GM18951 (cell line): ENCODE results near the gene DTL.

Source experiments
- POLR2A ChIP-seq: IDR thresholded peaks from 4 replicates; pipeline ENCODE4 v1.6.1; 2011; ENCODE audit warnings: mild to moderate bottlenecking; ENCODE audit not compliant: insufficient read length, insufficient read depth; ENCODE audit errors: extremely low read depth
- in situ Hi-C: fragments of 300-500 bp; cut with MboI; formaldehyde crosslinking; loops from one replicate; pipeline ENCODE4 v1.12.0; 2022; ENCODE audit warnings: low sequenced_read_pairs, mixed read lengths, inconsistent platforms; ENCODE audit not compliant: unreplicated experiment

DTL gene

DNA sequence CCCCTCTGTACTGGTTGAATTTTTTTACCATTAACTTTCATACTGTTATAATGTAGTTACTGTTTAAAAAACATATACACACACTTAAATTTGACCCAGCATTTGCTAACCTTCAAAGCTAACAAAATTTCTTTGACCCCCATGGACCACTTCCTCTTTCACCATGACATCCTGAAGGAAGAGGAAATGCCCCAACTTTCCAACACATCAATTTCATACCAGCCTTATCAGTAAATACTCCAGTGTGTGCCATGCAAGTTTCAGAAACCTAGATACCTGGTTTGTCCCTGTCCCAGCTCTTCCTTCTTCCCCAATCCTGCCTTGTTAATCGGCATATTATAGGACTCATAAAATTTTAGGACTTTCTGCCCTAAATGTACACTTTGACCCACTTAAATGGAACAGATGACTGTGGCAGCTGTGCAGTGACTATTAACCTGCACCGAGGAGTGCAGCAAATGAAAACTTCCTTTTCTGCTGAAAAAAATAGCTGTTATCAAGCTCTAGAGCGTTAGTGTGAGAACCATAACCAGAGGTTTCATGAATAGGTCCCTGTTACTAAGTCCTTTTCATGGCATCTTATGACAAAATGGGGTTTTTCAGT lies 54.1 kb downstream of the DTL start:
- in situ Hi-C loops, result loop anchor here (10.0 kb wide), 1 partner anchor 365 kb away; no protein-coding TSS in a partner anchor

DNA sequence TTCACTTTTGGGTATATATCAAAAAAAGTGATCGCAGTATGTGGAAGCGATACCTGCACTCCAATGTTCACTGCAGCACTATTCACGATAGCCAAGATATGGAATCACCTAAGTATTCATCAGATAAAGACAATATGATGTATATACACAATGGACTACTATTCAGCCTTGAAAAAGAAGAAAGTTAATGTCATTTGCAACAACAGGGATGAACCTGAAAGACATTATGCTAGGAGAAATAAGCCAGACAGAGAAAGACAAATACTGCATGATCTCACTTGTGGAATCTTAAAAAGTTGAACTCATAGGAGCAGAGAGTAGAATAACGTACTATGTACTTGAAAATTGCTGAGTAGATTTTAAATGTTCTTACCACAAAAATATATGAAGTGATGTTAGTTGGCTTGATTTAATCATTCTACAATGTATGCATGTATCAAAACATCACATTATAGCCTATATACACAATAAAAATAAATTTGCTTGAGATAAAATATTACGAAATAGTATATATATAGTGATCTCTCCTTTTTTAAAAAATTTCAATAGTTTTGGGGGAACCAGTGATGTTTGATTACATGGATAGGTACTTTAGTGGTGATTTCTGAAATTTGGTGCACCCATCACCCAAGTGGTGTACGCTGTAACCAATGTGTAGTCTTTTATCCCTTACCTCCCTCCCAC lies 56.0 kb downstream of the DTL start:
- in situ Hi-C loops, result no loop called here
- TF ChIP-seq POLR2A, result no peak

More for the DNA sequence above, 54.1 kb downstream of the DTL start:
- TF ChIP-seq POLR2A, result no peak

DNA sequence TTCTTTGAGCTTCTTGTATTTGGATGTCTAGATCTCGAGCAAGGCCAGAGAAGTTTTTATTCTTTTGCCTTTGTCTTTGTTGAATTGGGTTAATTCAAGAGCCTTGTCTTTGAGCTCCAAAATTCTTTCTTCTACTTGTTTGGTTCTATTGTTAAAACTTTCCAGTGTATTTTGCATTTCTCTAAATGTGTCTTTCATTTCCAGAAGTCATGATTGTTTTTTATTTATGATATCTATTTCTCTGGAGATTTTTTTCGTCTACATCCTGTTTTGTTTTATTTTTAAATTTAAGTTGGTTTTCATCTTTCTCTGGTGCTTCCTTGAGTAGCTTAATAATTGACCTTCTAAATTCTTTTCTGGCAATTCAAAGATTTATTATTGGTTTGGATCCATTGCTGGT lies 61.8 kb downstream of the DTL start:
- in situ Hi-C loops, result no loop called here
- TF ChIP-seq POLR2A, result no peak

DNA sequence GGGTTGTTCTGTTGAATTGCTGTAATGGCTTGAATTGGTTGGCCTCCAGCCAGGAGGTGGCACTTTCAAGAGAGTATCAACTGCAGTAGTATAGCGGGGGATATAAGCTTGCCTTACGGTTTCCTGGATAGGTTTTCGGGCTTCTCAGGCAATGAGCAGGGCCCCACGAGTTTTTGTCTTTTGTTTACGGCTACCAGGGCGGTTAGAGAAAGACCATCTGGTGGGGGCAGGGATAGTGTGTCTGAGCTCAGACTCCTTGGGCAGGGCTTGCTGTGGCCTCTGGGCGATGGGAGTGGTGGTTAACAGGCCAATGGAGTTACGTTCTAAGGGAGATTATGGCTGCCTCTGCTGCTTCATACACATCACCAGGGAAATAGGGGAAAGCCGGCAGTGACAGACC lies 62.8 kb downstream of the DTL start:
- in situ Hi-C loops, result no loop called here
- TF ChIP-seq POLR2A, result no peak

DNA sequence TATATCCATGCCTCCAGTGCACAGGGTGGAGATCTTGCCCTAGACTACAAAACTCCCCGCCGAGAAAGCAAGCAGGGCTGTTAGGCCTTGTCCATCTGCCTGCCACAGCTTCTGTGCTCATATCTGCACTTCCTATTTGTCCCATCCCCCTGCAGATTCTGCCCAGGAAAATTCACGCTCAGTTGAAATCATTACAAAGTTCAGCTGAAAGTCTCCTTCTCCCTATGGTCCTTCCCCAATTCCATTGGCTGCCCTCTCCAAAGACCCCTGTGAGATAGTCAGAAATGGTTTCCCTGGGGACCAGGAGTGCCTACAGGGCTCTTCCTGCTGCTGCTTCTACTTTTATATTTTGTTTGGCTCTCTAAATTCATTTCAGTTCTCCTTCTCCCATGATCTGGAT lies 63.2 kb downstream of the DTL start:
- in situ Hi-C loops, result no loop called here

DNA sequence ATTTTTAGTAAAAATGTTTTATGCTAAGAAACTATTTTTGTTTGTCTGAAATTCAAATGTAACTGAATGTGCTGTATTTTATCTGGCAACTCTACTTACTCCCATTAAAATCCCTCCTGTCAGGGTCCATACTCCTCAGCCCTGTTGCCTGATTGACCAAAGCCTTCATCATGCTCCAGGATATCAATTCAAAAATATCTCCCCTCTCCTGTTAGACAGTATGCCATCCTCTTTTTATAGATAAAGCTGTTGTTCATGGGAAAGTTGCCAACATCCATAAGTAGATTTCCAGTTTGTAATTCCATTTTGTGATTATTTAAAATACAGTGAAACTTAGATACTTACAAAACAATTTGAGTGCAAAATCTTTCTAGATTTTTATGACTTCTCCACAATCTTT lies 65.7 kb downstream of the DTL start:
- in situ Hi-C loops, result no loop called here
- no peak for TF ChIP-seq POLR2A

More for the DNA sequence above, 63.2 kb downstream of the DTL start:
- no peak for TF ChIP-seq POLR2A

DNA sequence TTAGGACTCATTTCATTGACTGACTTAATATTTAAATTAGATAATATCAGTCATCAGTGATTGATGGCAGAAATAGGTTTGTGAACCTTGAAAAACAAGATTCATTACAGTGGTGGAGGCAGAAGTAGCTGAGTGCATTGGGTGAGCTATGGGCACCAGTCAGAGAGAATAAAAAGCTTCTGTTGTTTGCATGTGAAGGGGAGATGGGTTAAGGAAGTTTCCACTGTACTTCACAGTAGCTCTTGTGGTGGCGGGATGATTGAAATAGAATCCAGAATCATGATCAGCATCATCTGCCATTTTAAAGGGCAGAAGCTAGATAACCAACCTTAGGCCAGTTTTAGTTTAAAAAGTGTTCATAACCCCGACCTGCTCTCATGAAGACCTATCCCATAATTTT lies 66.2 kb downstream of the DTL start:
- no peak for TF ChIP-seq POLR2A
- in situ Hi-C loops, result no loop called here

DNA sequence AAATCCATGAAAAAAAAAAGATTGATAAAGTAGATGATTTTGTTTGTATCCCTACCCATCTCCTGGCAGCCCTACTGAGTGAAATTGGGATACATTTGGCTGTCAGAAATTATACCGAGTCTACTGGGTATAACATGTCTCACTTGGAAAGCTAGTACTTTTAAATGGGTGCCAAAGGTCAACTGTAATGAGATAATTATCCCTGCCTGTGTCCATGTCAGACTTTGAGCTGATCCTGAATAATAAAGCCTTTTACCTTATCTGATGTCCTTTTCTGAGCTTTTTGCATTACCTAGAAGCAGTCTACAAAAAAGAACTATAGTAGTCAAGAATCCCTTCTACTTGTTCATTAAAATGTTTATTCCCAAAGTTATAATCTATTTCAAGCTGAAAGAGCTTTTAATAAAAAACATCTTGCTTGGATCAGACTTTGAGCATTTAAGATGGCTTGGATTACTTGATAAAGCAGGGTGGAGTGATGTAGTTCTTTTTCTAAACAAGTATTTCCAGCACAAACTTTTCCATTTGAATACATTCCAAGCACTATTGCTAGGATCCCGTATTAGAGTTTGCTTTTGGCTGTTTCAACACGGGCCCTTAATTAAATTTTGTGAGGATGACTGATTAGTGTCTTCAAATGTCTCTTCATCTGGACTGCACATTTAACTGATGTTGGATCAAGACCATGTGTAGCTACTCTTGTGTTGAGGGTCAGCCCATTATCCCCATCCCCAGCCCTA lies 69.2 kb downstream of the DTL start:
- in situ Hi-C loops, result no loop called here
- no peak for TF ChIP-seq POLR2A

DNA sequence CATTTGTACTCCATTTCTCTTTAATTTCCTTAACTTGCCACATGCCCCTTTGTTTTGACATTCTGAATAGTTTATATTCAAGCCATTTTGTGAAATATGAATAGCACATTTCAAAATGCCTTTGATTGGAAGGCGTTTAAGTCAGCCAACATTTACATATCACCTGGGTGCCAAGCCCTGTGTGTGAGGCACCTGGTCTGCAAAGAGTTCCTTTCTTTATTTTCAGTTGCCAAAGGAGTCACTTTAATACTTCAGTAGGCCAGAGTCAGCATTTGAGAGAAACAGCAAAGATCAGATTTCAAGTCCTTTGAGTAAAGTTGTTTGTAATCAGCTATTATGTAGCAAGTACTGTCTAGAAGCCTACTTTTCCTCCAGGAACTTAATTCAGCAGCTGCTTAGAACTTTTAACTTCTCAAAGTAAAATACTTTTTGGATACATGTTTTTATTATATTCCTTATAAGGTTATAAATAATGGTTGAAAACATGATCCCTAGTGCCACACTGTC lies 70.8 kb downstream of the DTL start:
- in situ Hi-C loops, result no loop called here
- TF ChIP-seq POLR2A, result no peak

DNA sequence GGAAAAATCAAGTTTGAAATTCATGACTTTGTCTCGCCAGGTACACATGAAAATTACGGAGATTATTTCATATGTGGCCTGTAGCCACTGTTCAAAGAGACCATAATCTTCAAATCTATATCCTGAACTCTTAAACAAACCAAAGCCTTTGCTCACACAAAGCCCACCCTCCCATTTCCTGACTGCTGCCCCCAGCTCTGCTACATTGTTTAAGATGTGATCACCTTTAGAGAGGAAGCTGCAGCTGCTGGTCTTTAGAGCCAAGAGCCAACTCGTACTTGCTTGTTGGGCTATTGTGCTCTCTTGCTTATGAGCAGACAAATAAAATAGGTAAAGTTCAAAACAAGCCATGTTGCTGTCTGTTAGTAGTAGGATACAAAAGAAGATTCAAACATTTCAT lies 71.9 kb downstream of the DTL start:
- TF ChIP-seq POLR2A, result no peak
- in situ Hi-C loops, result no loop called here

DNA sequence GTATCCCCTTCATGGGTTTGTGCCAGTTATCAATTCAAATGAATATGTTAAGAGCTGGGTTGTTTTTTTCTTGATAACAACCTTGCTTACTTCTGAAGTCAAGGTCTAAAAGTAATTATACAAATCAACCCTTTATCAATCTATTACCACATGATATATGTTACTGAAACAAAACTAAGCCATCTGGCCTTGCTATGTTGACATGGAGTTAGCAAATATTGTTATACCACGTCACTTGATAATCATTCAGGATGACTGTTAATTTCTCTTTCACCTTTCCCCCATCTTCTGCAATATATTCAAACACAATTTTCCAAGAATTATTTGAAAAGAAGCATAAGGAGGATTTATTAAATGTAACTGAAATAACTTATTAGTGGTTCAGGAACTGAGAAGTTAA lies 72.6 kb downstream of the DTL start:
- in situ Hi-C loops, result no loop called here

DNA sequence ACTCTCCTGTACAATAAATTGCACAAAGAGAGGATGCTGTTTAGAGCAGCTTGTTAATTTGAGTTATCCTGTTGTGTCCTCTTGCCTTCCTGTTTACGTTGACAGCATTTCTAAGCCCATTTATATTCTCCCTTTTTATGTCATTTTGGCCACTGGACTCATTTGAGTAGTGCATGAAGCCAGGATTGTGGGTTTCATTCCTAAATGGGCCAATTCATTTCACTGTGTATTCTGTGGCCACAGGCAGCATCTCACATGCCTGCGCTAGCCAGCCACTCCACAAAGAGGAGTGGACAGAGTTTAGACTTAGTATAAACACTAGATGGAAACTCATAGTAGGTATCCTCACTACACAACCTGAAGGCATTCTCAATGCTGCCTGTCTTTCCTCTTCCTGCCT lies 73.4 kb downstream of the DTL start:
- TF ChIP-seq POLR2A, result no peak
- in situ Hi-C loops, result no loop called here

More for the DNA sequence above, 72.6 kb downstream of the DTL start:
- TF ChIP-seq POLR2A, result no peak

DNA sequence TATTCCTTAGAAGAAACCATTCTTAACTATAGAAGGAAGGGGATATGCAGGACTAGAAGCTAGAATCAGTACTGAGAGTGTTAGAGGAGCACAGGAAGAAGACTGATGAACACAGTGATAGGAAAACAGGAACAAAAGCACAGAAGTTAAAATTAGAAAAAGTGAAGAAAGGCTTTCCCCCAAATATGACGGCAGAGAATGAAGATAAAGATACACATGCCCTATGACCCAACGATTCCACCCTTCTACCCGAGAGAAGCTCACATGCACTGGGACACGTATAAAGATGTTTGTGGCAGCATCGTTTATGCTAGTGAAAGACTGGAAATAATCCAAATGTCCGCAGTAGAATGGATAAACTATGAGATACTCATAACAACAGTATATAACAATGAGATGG lies 74.2 kb downstream of the DTL start:
- in situ Hi-C loops, result no loop called here

More for the DNA sequence above, 74.2 kb downstream of the DTL start:
- no peak for TF ChIP-seq POLR2A
